ENCODE results near the gene RASGRF1. TPM values are rescaled to one million over a fixed set of nuclear protein-coding genes. Genes with fewer than 3 reads are reported as not detected.
A peak's percentile ranks its signal among the peaks of the same experiment; 100 is the strongest.

Gene RASGRF1
- total and polyA plus RNA-seq, 4 donors = 0.13 to 0.15 TPM; not detected in 2

- H3K9me3 ChIP-seq (ENCODE audit: control insufficient read depth, low read length) = no peaks in the 10 kb centered on the region
- ATAC-seq (ENCODE audit: low FRiP score) (no peak), DNase-seq (peak; percentile 54 to 69)
- intact Hi-C loops (cut with DNase I) = no loop called here
- H3K36me3 ChIP-seq (ENCODE audit: control insufficient read depth in 1 of 2, insufficient read depth in 2 of 2, low read length in 1 of 2) = no peaks in the 10 kb centered on the region
- H3K4me1 ChIP-seq (ENCODE audit: control insufficient read depth in 1 of 2, insufficient read depth in 2 of 2, low read length in 2 of 2) = no peaks in the 10 kb centered on the region
- H3K27ac ChIP-seq (ENCODE audit: low read depth in 1 of 2, low read length in 2 of 2) = no peak overlapping the region
- 84 to 85% methylated on average over 14 of the region's 14 CpGs for WGBS, 2 donors
- H3K27me3 ChIP-seq (ENCODE audit: control insufficient read depth in 1 of 2, insufficient read depth in 2 of 2, low read length in 1 of 2) = no peaks in the 10 kb centered on the region
- H3K4me3 ChIP-seq (ENCODE audit: low read length in 2 of 2) = no peak overlapping the region
Measured at GRCh38 chr15:78937132-78937739, 153.3 kb downstream of the RASGRF1 start.

DNA sequence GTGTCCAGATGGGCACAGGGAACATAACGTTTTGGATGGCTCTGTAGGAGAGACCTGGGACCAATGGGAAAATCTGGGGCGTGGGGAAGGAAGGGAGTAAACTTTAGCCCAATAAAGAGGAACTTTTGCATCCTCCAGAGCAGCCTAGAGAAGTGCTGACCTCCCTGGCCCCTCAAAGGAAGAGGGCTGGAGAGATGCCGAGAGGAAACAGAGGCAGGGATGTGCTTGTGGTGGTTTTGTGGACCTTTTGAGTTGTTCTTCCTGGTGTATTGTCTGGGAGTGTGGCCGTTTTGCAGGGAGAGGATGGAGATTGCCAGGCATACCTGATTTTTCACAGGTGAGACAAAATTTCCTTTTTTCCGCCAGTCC, 155.9 kb downstream of the RASGRF1 start:
- no peaks in the 10 kb centered on the region for H3K4me1 ChIP-seq (ENCODE audit: control insufficient read depth in 1 of 2, insufficient read depth in 2 of 2, low read length in 2 of 2)

DNA sequence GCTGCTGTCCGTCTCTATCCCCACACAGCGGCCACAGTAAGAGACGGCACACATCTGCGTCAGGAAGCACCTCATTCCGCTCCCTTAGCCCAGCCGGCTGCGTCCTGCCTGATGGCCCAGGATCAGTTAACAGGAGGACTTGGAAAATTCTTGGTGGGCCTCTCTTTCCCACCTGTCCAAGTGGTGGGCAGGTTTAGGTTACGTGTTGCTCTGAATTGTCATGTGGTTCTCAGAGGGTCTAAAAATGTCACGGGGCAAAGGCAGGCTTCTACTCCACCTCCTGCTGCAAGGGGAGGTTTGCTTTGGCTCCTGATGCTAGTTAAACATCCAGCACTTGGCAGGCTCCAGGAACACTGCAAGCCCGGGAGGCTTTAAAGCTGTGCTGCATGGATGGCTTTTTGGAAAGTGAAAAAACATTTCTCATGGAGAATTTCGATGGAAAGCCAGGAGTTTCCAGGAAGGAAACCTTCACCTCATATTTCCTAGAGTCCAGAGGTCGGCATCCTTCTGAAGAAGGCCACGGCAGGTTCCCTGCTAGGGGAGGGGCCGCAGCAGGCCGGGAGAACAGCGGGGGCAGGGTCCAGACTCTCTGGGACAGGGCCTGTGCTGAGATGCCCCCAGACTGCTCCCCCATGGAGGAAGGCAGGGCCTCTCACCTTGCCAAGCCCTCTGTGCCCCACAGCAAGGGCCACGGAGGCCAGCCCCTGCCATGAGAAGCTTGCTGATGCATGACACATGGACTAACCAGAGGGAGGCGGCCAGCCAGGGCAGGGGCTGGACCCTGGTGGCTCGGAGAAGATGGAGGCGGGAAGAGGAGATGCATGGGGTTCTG, 156.5 kb downstream of the RASGRF1 start:
- no peaks in the 10 kb centered on the region for H3K27me3 ChIP-seq (ENCODE audit: control insufficient read depth in 1 of 2, insufficient read depth in 2 of 2, low read length in 1 of 2)
- DNase-seq = peak; percentile 62 to 78
- no peak overlapping the region for H3K27ac ChIP-seq (ENCODE audit: low read depth in 1 of 2, low read length in 2 of 2)
- 20 to 24% methylated on average over 20 of the region's 20 CpGs for WGBS, 2 donors
- ATAC-seq (ENCODE audit: low FRiP score) = peak; percentile 74
- H3K9me3 ChIP-seq (ENCODE audit: control insufficient read depth, low read length) = no peaks in the 10 kb centered on the region
- no peaks in the 10 kb centered on the region for H3K4me1 ChIP-seq (ENCODE audit: control insufficient read depth in 1 of 2, insufficient read depth in 2 of 2, low read length in 2 of 2)
- H3K4me3 ChIP-seq (ENCODE audit: low read length in 2 of 2) = no peak overlapping the region
- intact Hi-C loops (cut with DNase I) = no loop called here
- no peaks in the 10 kb centered on the region for H3K36me3 ChIP-seq (ENCODE audit: control insufficient read depth in 1 of 2, insufficient read depth in 2 of 2, low read length in 1 of 2)

More for the DNA sequence above, 155.9 kb downstream of the RASGRF1 start:
- no peaks in the 10 kb centered on the region for H3K36me3 ChIP-seq (ENCODE audit: control insufficient read depth in 1 of 2, insufficient read depth in 2 of 2, low read length in 1 of 2)
- WGBS, 2 donors = 83 to 88% methylated on average over 5 of the region's 5 CpGs
- no peaks in the 10 kb centered on the region for H3K9me3 ChIP-seq (ENCODE audit: control insufficient read depth, low read length)
- ATAC-seq (ENCODE audit: low FRiP score) (no peak), DNase-seq (peak in 1 of 2 donors; percentile 31)
- H3K4me3 ChIP-seq (ENCODE audit: low read length in 2 of 2) = no peak overlapping the region
- no peaks in the 10 kb centered on the region for H3K27me3 ChIP-seq (ENCODE audit: control insufficient read depth in 1 of 2, insufficient read depth in 2 of 2, low read length in 1 of 2)
- intact Hi-C loops (cut with DNase I) = no loop called here
- no peak overlapping the region for H3K27ac ChIP-seq (ENCODE audit: low read depth in 1 of 2, low read length in 2 of 2)

DNA sequence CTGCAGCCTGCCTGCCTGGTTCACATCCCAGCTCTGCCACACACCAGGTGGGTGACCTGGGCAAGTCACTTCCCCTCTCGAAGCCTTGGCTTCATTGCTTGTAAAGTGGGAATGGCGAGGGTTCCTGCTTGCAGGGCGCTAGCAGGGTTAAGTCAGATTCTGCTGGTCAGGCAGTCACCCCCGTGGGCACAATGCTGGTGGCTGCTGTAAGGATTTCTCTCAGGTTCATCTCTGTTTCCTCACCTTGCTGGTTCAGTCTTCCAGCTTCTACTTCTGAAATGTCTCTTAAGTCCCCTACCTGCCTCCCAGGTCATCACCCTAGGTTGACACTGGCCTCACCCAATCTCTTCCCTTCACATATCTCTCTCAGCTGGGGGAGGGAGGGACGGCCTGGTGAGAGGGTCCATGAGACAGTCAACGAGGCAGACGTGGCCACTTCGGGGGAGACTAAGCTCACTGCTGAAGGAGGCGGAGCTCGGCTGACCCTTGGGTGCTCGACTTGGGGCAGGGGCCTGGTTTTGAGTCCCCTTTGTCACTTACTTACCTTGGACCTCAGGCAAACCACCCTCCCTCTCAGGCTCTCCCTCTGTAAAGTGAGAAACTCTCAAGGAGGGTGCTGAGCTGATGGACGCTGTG, 157.3 kb downstream of the RASGRF1 start:
- WGBS, 2 donors = 67 to 70% methylated on average over 12 of the region's 12 CpGs
- H3K36me3 ChIP-seq (ENCODE audit: control insufficient read depth in 1 of 2, insufficient read depth in 2 of 2, low read length in 1 of 2) = no peaks in the 10 kb centered on the region

GRCh38 chr15:78932258-78932808, 158.2 kb downstream of the RASGRF1 start:
- H3K4me3 ChIP-seq (ENCODE audit: low read length in 2 of 2) = no peak overlapping the region
- no peaks in the 10 kb centered on the region for H3K36me3 ChIP-seq (ENCODE audit: control insufficient read depth in 1 of 2, insufficient read depth in 2 of 2, low read length in 1 of 2)
- H3K4me1 ChIP-seq (ENCODE audit: control insufficient read depth in 1 of 2, insufficient read depth in 2 of 2, low read length in 2 of 2) = no peaks in the 10 kb centered on the region
- no peaks in the 10 kb centered on the region for H3K9me3 ChIP-seq (ENCODE audit: control insufficient read depth, low read length)
- 87 to 89% methylated on average over 13 of the region's 13 CpGs for WGBS, 2 donors
- ATAC-seq (ENCODE audit: low FRiP score) (no peak), DNase-seq (peak in 1 of 2 donors; percentile 75)
- no peak overlapping the region for H3K27ac ChIP-seq (ENCODE audit: low read depth in 1 of 2, low read length in 2 of 2)
- intact Hi-C loops (cut with DNase I) = no loop called here
- H3K27me3 ChIP-seq (ENCODE audit: control insufficient read depth in 1 of 2, insufficient read depth in 2 of 2, low read length in 1 of 2) = no peaks in the 10 kb centered on the region

More for the DNA sequence above, 157.3 kb downstream of the RASGRF1 start:
- H3K4me1 ChIP-seq (ENCODE audit: control insufficient read depth in 1 of 2, insufficient read depth in 2 of 2, low read length in 2 of 2) = no peaks in the 10 kb centered on the region
- H3K9me3 ChIP-seq (ENCODE audit: control insufficient read depth, low read length) = no peaks in the 10 kb centered on the region
- no peaks in the 10 kb centered on the region for H3K27me3 ChIP-seq (ENCODE audit: control insufficient read depth in 1 of 2, insufficient read depth in 2 of 2, low read length in 1 of 2)
- H3K4me3 ChIP-seq (ENCODE audit: low read length in 2 of 2) = no peak overlapping the region
- no peak overlapping the region for H3K27ac ChIP-seq (ENCODE audit: low read depth in 1 of 2, low read length in 2 of 2)
- intact Hi-C loops (cut with DNase I) = no loop called here
- DNase-seq = peak in 1 of 2 donors; percentile 68
- no peak for ATAC-seq (ENCODE audit: low FRiP score)

- 72 to 73% methylated on average over 21 of the region's 21 CpGs for WGBS, 2 donors
- ATAC-seq (ENCODE audit: low FRiP score) = peak; percentile 4
- Histone ChIP-seq H3K27me3 (ENCODE audit: control insufficient read depth in 1 of 2, insufficient read depth in 2 of 2, low read length in 1 of 2) (no peaks in the 10 kb centered on the region), H3K9me3 (ENCODE audit: control insufficient read depth, low read length) (no peaks in the 10 kb centered on the region), H3K4me3 (ENCODE audit: low read length in 2 of 2) (no peak overlapping the region), H3K27ac (ENCODE audit: low read depth in 1 of 2, low read length in 2 of 2) (no peak overlapping the region), H3K36me3 (ENCODE audit: control insufficient read depth in 1 of 2, insufficient read depth in 2 of 2, low read length in 1 of 2) (peaks cover 0 to 4% of the 10 kb centered on the region in 2 donors), H3K4me1 (ENCODE audit: control insufficient read depth in 1 of 2, insufficient read depth in 2 of 2, low read length in 2 of 2) (no peaks in the 10 kb centered on the region)
- peak; percentile 52 to 68 for DNase-seq
- intact Hi-C loops (cut with DNase I) = no loop called here
Measured at GRCh38 chr15:78931439-78932257, 158.9 kb downstream of the RASGRF1 start.

DNA sequence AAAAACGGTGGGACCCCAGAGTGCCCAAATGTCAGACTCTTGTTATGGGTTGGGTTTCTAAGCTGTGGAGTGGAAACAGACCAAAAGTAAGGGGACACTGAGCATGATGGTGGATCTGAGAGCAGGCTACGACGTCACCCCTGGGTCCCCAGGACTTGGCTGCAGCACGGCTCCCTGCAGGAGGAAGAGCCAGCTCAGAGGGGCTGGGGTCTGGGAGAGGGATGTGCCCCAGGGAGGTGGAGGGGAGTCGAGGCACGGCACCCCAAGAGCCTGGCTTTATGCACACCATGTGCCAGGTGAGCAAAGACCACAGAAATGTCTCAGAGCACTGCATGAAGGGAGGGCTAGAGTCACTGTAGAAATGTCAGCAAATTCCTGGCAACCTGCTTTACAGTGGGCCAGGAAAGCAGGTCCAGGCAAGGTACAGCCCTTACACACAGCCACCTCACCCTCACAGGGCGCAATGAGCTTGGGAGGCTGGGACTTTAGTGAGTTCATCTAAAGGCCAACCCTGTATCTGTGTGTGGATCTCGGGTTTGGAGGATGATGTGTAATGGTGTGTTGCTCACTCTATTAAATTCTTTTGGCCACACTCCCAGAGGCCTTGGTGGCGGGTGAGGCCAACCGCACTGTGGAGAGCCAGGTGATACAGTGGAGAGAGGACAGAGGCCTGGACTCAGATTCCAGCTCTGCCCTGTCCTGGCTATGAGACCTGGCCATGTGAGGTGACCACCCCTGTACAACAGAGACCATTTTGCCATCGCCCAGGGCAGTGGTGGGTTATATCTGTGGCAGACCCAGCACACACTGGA, 159.8 kb downstream of the RASGRF1 start:
- H3K4me1 ChIP-seq (ENCODE audit: control insufficient read depth in 1 of 2, insufficient read depth in 2 of 2, low read length in 2 of 2) = no peaks in the 10 kb centered on the region
- intact Hi-C loops (cut with DNase I) = no loop called here
- peaks cover 0 to 4% of the 10 kb centered on the region in 2 donors for H3K36me3 ChIP-seq (ENCODE audit: control insufficient read depth in 1 of 2, insufficient read depth in 2 of 2, low read length in 1 of 2)
- H3K27ac ChIP-seq (ENCODE audit: low read depth in 1 of 2, low read length in 2 of 2) = no peak overlapping the region
- ATAC-seq (ENCODE audit: low FRiP score) (peak; percentile 42), DNase-seq (peak; percentile 62 to 76)
- no peak overlapping the region for H3K4me3 ChIP-seq (ENCODE audit: low read length in 2 of 2)
- H3K9me3 ChIP-seq (ENCODE audit: control insufficient read depth, low read length) = no peaks in the 10 kb centered on the region
- WGBS, 2 donors = 52 to 53% methylated on average over 11 of the region's 11 CpGs
- H3K27me3 ChIP-seq (ENCODE audit: control insufficient read depth in 1 of 2, insufficient read depth in 2 of 2, low read length in 1 of 2) = no peaks in the 10 kb centered on the region

All from aorta (tissue), 5 donors.